ENCODE data around the gene PHF21B.

PHF21B gene

GRCh38 chr22:44880610-44881290 lies 129.1 kb downstream of the PHF21B start:
- Histone ChIP-seq H3K27ac (no peak overlapping the region), H3K4me3 (no peak overlapping the region)
- peak; percentile 55 for DNase-seq (ENCODE audit: low spot score)
- no peak for TF ChIP-seq CTCF (IDR thresholded peaks at IDR 0.05)

- TF ChIP-seq CTCF (IDR thresholded peaks at IDR 0.05): no peak
- H3K27ac ChIP-seq: no peak overlapping the region
- H3K4me3 ChIP-seq: no peak overlapping the region
- peak; percentile 33 for DNase-seq (ENCODE audit: low spot score)
Observed at GRCh38 chr22:44879301-44879680, 130.5 kb downstream of the PHF21B start.

GRCh38 chr22:44878483-44879300 lies 131.1 kb downstream of the PHF21B start:
- no peak for TF ChIP-seq CTCF (IDR thresholded peaks at IDR 0.05)
- no peak overlapping the region for H3K27ac ChIP-seq
- no peak overlapping the region for H3K4me3 ChIP-seq
- DNase-seq (ENCODE audit: low spot score): no peak

GRCh38 chr22:44876921-44877320 lies 132.9 kb downstream of the PHF21B start:
- H3K4me3 ChIP-seq: no peak overlapping the region
- no peak for TF ChIP-seq CTCF (IDR thresholded peaks at IDR 0.05)
- H3K27ac ChIP-seq: no peak overlapping the region
- no peak for DNase-seq (ENCODE audit: low spot score)

GRCh38 chr22:44871782-44872181 lies 138.0 kb downstream of the PHF21B start:
- Histone ChIP-seq H3K27ac (no peak overlapping the region), H3K4me3 (no peak overlapping the region)
- no peak for DNase-seq (ENCODE audit: low spot score)
- TF ChIP-seq CTCF (IDR thresholded peaks at IDR 0.05): no peak

- no peak overlapping the region for H3K4me3 ChIP-seq
- DNase-seq (ENCODE audit: low spot score): no peak
- TF ChIP-seq CTCF (IDR thresholded peaks at IDR 0.05): no peak
- no peak overlapping the region for H3K27ac ChIP-seq
Observed at GRCh38 chr22:44870021-44870420, 139.8 kb downstream of the PHF21B start.

- no peak for DNase-seq (ENCODE audit: low spot score)
- TF ChIP-seq CTCF (IDR thresholded peaks at IDR 0.05): no peak
- no peak overlapping the region for H3K27ac ChIP-seq
- no peak overlapping the region for H3K4me3 ChIP-seq
Observed at GRCh38 chr22:44869196-44869595, 140.6 kb downstream of the PHF21B start.

Measured in coronary artery (tissue), 2 donors.